LNCaP clone FGC (cell line): ENCODE data around the gene NR5A1.

Source experiments
- DNase-seq: peaks from one replicate; pipeline ENCODE4 v3.0.0-alpha.2; 2011; ENCODE audit warnings: low read depth
- H3K4me3 ChIP-seq: 2 replicates; pipeline ENCODE4 v1.5.1; 2011; ENCODE audit warnings: mild to moderate bottlenecking, low read depth, low read length, control low read depth
- TF ChIP-seq, protein P1 (sequence below): IDR thresholded peaks from 2 replicates; pipeline ENCODE4 v1.5.1; 2012; ENCODE audit warnings: mild to moderate bottlenecking; ENCODE audit not compliant: control insufficient read depth, insufficient read depth; ENCODE audit errors: extremely low read depth

Gene NR5A1

DNA sequence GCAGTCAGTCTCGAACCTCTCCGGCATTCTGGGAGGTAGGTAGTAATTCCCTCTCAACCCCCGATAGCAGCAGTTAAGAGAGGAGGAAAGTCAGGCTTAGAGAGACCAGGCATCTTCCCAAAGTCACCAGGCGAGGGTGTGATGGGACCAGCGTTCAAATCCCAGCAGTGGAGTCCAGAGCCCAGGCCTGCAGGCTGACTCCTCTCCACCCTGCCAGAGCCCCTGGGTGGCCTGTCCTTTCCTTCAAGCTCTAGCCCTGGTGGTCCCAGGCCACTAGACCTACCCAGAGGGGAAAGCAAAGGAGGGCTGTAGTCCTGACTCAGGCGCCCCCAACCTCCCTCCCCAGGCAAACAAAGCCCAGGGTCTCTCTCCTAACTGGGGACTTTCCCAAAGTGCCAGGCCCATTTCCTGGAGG is 4.2 kb upstream of the NR5A1 start:
- no peak for DNase-seq
- TF ChIP-seq, protein P1, sequence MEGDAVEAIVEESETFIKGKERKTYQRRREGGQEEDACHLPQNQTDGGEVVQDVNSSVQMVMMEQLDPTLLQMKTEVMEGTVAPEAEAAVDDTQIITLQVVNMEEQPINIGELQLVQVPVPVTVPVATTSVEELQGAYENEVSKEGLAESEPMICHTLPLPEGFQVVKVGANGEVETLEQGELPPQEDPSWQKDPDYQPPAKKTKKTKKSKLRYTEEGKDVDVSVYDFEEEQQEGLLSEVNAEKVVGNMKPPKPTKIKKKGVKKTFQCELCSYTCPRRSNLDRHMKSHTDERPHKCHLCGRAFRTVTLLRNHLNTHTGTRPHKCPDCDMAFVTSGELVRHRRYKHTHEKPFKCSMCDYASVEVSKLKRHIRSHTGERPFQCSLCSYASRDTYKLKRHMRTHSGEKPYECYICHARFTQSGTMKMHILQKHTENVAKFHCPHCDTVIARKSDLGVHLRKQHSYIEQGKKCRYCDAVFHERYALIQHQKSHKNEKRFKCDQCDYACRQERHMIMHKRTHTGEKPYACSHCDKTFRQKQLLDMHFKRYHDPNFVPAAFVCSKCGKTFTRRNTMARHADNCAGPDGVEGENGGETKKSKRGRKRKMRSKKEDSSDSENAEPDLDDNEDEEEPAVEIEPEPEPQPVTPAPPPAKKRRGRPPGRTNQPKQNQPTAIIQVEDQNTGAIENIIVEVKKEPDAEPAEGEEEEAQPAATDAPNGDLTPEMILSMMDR, result no peak
- H3K4me3 ChIP-seq, result no peak overlapping the region

DNA sequence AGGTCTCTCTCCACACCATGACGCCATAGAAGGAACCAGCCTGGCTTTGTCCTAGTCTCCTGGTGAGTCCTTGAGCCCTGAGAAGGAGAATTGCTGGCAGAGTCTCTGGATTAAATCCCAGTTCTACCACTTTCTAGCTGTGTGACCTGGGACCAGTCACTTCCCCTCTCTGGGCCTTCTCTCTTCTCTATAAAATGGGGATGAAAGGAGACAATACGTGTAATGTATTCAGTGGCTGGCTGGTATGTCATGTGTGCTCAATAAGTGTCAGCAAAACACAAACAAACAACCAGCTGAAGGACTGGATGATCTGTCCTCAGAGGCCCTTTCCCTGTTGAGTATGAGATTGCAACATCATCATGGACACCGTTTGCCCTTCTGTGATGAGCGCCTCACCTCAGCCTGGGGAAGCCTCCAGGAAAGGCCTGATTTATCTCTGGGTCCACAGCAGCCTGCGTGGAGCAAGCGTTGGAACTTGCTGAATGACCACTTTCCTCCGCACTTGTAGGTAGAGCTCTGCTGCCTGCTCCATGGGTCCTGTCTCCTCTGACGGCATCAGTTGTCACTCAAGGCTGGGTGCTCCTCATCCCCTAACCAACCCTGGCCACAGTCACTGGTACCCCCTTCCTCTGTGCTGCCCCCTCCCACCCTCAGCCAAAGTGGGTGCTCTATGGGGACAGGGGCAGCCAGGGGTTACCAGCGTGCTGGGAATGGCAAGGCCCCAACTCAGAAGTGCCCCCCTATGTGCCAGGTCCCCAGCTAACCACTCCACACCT is 3.6 kb upstream of the NR5A1 start:
- no peak overlapping the region for H3K4me3 ChIP-seq
- DNase-seq, result no peak
- TF ChIP-seq, protein P1, result no peak

DNA sequence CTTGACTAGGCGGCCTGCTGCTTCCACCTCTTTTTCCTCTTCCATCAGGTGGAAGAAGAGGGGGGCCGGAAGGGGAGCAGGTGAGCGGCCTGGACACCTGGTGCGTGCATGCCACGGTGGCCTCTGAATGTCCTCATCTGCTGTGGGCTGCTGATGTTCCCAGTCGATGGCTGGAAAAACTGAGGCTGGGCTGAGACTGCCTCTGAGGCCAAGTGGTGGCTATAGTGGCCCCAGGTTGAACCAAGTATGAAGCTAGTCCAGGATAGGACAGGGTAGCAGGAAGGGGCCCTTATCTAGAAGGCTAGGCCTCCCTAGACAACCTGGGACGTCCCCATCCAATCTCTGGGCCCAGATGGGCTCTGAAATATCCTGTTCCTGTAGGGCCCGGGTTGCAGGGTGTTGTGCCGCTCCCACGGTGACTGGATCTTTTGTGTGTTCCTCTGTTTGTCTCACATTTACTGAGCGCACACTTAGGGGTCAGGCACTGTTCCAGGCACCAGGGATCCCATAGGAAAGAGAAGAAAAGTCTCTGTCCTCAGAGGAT is 753 bp upstream of the NR5A1 start:
- no peak overlapping the region for H3K4me3 ChIP-seq
- no peak for DNase-seq
- TF ChIP-seq, protein P1, result no peak

DNA sequence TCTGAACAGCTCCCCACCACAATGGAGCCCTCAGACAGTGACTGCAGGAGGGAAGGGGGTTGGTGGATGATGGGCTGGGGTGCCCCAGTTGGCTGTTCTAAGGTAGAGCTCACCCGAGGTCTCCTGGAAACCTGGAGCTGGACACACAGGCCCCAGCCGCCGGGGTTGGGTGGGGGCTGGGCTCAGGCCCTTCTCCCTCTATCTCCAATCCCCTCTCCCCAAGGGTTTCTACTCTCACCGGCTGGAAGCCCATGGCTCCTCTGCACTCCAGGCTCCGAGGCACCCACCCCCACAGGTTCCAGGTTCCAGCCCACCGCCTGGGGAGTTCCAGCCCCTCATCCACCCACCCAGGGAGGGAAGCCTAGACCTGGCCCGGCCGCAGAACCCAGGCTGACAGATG is 766 bp downstream of the NR5A1 start:
- DNase-seq, result no peak
- H3K4me3 ChIP-seq, result no peak overlapping the region
- TF ChIP-seq, protein P1, result no peak

DNA sequence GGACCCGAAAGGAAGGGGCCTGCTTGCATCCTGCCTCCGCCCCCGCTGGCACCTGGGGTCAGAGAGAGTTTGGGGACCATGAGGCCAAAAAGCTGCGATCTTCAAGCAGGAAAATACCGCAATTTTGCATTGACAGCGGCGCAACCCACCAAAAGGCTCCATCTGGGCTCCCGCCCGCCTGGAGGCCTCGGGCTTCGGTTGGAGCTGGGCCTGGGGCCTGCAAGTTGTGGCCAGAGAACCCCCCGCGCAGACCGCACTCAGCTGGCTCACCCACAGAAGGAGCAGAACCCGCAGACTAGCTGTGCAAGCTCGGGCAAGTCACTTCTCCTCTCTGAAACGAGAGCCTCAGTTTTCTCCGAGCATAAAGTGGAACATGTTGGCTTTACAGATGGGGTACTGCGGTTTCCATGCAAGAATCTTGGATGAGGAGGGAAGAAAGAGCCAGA is 1.3 kb downstream of the NR5A1 start:
- DNase-seq, result no peak
- no peak overlapping the region for H3K4me3 ChIP-seq
- TF ChIP-seq, protein P1, result no peak

DNA sequence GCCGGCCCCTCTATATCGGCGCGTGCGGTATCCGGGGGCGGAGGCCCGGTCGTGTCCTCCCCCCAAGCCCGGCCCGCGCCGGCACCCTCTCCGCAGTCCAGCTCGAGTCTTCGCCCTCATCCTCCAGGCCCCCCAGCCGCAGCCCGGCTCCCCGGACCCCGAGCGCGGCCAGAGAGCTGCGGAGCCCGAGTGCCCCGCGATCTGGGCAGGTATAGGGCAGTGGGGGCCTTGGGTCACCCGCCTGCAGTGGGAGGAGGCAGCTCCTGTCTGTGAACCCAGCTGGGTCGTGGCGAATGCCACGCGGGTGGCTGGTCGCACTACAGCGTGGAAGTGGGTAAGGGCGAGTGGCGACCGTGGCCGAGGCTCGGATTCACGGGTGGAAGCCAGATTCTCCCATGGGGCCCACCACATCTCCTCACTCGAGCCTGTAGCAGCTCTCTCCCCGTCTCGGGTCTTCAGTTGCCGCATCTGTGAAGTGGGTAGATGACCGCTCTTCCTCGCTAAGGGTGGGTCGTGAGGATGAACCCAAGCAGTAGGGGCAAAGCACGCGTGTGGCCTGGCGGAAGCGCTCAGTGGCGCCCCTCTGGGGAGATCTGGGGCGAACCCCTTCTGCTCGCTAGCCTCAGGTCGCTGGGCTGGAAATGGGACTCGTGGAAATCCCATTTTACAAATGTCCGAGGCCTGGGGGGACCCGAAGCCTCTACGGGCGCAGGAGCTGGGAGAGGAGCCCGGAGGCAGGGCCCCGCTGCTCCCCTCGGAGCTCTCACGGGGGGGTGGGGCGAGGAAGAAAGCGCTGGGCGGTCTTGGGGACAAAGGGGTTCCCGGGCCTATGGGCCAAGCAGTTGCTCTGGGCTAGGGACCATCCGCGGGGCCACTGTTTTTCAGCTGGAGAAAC is 1.9 kb downstream of the NR5A1 start:
- H3K4me3 ChIP-seq, result no peak overlapping the region
- DNase-seq, result no peak
- TF ChIP-seq, protein P1, result no peak
